ENCODE measurements around the gene NRN1L.
A peak's percentile ranks its signal among the peaks of the same experiment; 100 is the strongest.

Gene NRN1L

GRCh38 chr16:67922740-67923139, 38.1 kb downstream of the NRN1L start:
- FAIRE-seq: no peak

- FAIRE-seq: no peak
Observed at GRCh38 chr16:67923414-67924116, 38.9 kb downstream of the NRN1L start.

- no peak for FAIRE-seq
Observed at GRCh38 chr16:67924140-67924906, 39.6 kb downstream of the NRN1L start.

- no peak for FAIRE-seq
Observed at GRCh38 chr16:67926181-67926750, 41.6 kb downstream of the NRN1L start.

- no peak for FAIRE-seq
Observed at GRCh38 chr16:67927131-67927941, 42.7 kb downstream of the NRN1L start.

- no peak for FAIRE-seq
Observed at GRCh38 chr16:67928147-67928546, 43.5 kb downstream of the NRN1L start.

- no peak for FAIRE-seq
Observed at GRCh38 chr16:67928561-67929364, 44.1 kb downstream of the NRN1L start.

GRCh38 chr16:67930191-67930590, 45.5 kb downstream of the NRN1L start:
- no peak for FAIRE-seq

GRCh38 chr16:67930678-67931211, 46.1 kb downstream of the NRN1L start:
- no peak for FAIRE-seq

- no peak for FAIRE-seq
Observed at GRCh38 chr16:67931712-67932461, 47.2 kb downstream of the NRN1L start, which contains the start of gene CTRL. CTRL (minus strand) TSS chr16:67931862; CDS start chr16:67931852, 10 bp downstream.

GRCh38 chr16:67932462-67932840, 47.8 kb downstream of the NRN1L start:
- FAIRE-seq: no peak

- no peak for FAIRE-seq
Observed at GRCh38 chr16:67933805-67934204, 49.1 kb downstream of the NRN1L start.

- FAIRE-seq: no peak
Observed at GRCh38 chr16:67934306-67935100, 49.8 kb downstream of the NRN1L start.

- no peak for FAIRE-seq
Observed at GRCh38 chr16:67935101-67935401, 50.4 kb downstream of the NRN1L start.

GRCh38 chr16:67935402-67936123, 50.9 kb downstream of the NRN1L start:
- FAIRE-seq: peak; percentile 86

Data from TTC549 (cell line).